Measurements from ENCODE around the gene DNAJC11.

- TF ChIP-seq CTCF (IDR thresholded peaks at IDR 0.05) = no peak
- TF ChIP-seq POLR2A (IDR thresholded peaks at IDR 0.05) = no peak
Measured at GRCh38 chr1:6731905-6732304, 30.3 kb upstream of the DNAJC11 start.
